ENCODE results near the gene MRGPRE.
"Not testable (repeated sequence)": the region's sequence is repeated elsewhere in the genome, so short reads cannot be mapped to it uniquely, and the experiment has no call there.

Gene MRGPRE

GRCh38 chr11:3231851-3232744 is at the start of gene MRGPRE:
Gene MRGPRE, minus strand, starts transcription at chr11:3232417. Its CDS starts 3,618 bp downstream, at chr11:3228799.
- no peak for DNase-seq (ENCODE audit: low read depth)

DNA sequence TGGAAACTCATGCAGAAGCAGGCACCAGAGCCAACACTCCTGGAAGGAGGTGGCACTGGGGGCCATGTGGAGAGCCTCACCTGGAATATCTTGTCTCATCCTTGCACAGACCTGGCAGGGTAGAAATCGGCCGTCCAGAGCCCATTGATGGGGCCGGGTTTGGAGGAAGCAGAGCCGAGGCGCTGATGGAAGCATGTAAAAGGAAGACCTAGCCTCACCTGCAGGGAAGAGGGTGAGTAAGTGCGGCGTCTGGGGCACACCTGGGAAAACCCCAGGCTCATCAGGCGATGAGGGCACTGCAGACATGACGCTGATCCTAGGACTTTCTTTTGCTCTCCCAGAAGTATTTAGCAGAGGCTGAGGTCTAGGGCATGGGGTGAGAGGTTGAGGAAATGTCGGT is 48.9 kb upstream of the MRGPRE start:
- DNase-seq (ENCODE audit: low read depth): not testable (repeated sequence)

- not testable (repeated sequence) for DNase-seq (ENCODE audit: low read depth)
Observed at GRCh38 chr11:3280662-3281061, 48.4 kb upstream of the MRGPRE start.

- DNase-seq (ENCODE audit: low read depth): not testable (repeated sequence)
Observed at GRCh38 chr11:3278922-3279321, 46.7 kb upstream of the MRGPRE start.

- DNase-seq (ENCODE audit: low read depth): not testable (repeated sequence)
Observed at GRCh38 chr11:3273629-3274028, 41.4 kb upstream of the MRGPRE start.

DNA sequence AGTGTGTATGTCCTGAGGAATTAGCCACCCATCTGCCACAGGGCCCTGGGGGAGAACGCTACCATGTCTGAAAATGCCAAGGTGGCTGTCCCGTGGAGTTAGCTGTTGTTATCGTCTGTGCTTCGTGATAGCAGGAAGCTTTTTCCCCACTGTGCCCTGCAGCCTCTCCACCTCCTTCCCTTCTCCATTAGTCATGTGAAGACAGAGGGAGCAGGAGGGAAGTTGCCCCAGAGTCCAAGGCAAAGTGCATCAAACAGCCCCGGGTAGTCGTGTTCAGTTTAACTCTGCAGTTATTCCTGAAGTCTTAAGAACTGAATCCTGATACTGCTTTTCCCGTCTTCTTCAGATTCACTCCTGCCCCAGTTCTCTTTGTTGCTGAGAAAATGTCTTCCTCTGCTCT is 30.3 kb upstream of the MRGPRE start:
- not testable (repeated sequence) for DNase-seq (ENCODE audit: low read depth)

GRCh38 chr11:3261831-3262230 is 29.6 kb upstream of the MRGPRE start:
- DNase-seq (ENCODE audit: low read depth): not testable (repeated sequence)

GRCh38 chr11:3257509-3257908 is 25.3 kb upstream of the MRGPRE start:
- DNase-seq (ENCODE audit: low read depth): not testable (repeated sequence)

DNA sequence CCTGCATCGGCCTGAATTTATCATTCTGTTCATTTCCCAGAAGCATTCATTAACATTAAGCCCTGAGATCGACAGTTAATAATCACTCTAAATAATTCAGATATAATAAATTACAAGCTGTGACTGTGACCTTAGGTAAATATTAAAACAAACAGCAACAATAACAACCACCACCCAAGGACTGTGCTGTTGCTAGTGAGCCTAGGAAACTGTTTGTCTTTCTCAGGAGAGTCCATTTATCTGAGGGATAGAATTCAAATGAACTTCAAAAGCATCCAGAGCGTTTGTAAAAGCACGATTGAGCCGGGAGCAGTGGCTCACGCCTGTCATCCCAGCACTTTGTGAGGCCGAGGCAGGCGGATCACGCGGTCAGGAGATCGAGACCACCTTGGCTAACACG is 23.0 kb upstream of the MRGPRE start:
- DNase-seq (ENCODE audit: low read depth): not testable (repeated sequence)

DNA sequence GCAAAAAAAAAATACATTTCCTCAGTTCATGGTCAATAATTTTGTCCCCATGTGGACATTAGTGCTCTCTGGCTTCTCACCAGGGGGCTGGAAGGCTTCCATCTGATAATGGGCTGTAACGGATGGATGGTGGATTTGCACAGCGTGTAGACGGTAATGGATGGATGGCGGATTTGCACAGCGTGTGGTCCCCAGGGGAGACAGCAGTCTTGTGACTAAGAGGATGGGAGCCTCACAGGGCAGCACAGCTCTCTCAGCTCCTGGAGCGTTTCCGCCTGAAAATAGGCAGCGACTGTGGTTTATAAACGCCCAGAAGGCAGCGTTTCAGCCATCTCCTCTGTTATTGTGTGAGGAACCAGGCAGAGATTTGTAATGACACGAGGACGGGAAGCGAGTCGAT is 22.6 kb upstream of the MRGPRE start:
- not testable (repeated sequence) for DNase-seq (ENCODE audit: low read depth)

DNA sequence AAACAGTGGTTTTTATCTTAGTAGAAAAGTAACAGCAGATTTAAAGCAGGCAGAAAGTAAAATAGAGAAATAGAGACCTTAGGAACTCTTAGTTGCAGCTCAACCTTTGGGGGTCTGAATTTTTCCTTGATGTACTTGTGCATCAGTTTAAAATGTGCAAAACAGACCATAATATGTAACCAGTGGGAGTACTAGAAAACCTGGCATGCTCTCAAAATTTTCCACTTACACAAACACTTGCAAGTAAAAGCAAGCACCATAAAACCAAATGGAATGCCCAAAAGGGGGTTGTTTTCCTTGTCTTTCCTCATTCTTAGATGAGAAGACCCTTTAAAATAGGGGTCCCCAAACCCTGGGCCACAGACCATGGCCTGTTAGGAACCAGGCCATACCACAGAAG is 12.9 kb upstream of the MRGPRE start:
- DNase-seq (ENCODE audit: low read depth): no peak

DNA sequence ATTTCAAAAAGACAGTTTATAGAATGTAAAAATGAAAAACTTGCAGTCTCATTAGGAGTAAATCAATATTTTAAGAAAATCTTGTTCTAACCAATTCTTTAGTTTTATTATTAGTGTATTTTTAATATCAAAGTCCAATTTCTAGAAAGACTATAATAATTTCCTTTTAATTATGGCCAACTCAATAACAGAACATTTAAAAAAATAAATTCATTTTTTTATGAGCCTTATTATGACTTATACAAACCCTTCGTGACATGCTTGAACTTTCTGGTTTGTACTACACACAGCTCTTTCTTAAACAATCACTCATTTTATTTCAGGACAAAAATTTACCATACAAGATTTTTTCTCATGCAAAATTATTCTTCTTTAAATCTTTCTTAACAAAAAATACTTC is 11.7 kb upstream of the MRGPRE start:
- DNase-seq (ENCODE audit: low read depth): no peak

DNA sequence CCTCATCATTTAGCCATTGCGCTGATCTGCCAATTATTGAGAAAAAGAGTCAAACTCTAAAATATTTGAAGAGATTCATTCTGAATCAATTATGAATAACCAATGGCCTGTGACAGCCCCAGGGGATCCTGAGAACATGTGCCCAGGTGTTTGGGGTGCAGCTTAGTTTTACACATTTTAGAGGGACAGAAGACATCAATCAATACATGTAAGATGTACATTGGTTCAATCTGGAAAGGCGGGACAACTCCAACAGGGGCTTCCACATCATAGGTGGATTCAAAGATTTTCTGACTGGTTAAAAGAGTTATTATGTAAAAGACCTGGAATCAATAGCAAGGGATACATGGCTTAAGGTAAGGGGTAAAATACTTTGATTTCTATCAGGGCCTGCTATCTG is 4.9 kb upstream of the MRGPRE start:
- no peak for DNase-seq (ENCODE audit: low read depth)

- no peak for DNase-seq (ENCODE audit: low read depth)
Observed at GRCh38 chr11:3234846-3235245, 2.6 kb upstream of the MRGPRE start.

GRCh38 chr11:3232956-3233355 is 739 bp upstream of the MRGPRE start:
- no peak for DNase-seq (ENCODE audit: low read depth)

DNA sequence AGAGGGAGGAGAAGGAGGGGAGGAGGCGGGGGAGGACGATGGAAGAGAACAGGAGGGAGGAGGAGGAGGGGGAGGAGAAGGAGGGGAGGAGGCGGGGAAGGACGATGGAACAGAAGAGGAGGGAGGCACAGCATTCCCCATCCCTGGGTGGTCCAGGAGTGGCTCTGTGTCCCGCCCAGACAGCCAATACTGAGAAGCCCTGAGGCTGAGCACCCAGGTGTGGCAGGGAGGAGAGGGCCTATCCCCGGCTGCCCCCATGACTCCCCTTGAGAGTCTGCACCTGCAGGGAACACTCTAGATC is 717 bp downstream of the MRGPRE start:
- DNase-seq (ENCODE audit: low read depth): no peak

DNA sequence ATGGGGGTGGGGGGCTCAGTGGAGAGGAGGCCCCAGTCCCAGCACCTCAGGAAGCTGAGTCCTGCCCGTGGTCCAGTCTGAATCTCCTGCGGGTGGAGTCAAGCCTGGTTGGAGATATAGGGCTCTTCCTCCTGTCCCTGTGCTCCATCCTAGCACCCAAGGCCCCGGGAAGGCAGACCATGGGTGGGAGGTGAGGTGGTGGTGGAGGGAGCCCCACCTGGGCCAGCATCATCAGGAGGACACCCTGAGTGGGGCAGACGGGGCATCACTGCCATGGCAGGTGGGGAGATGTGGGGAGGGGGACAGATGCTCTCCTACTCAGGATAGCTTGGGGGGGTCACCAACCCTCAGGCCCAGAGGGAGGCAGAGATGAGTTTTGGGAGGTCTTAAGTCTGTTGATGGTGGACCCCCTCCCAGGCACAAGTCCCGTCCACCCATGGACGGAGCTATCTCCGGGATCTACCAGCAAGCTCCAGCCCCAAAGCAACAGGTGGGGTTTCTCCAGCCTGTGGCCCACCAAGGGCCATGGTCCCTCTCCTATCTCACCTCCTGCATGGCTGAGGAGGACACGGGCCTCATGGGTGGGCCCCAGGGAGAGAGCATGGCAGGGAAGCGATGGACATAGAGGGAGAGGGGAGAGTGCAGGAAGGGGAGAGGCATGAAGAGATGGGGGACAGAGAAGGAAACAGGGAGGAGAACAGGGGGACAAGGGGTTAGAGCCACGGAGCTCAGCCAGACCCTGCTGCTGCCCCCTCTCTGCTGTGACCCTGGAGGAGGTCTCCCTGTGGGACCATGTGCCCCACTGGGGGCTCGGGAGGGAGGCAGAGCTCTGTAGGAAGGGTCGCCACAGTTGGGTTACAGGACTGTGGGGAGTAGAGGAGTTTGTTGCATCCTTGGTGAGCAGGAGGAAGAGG is 1.3 kb downstream of the MRGPRE start:
- no peak for DNase-seq (ENCODE audit: low read depth)

- no peak for DNase-seq (ENCODE audit: low read depth)
Observed at GRCh38 chr11:3229673-3230630, 2.3 kb downstream of the MRGPRE start.

- DNase-seq (ENCODE audit: low read depth): no peak
Observed at GRCh38 chr11:3228445-3228829, 3.8 kb downstream of the MRGPRE start.

- DNase-seq (ENCODE audit: low read depth): no peak
Observed at GRCh38 chr11:3227568-3228444, 4.4 kb downstream of the MRGPRE start.
